ENCODE data around the gene CDRT4.

GRCh38 chr17:15503731-15504130 is 36.3 kb upstream of the CDRT4 start:
- TF ChIP-seq POU2F2 (IDR thresholded peaks at IDR 0.05; ENCODE audit: low read depth, low read length) (no peak), POLR2A (IDR thresholded peaks at IDR 0.05; ENCODE audit: low read depth, low read length) (no peak), POLR2AphosphoS5 (IDR thresholded peaks at IDR 0.05; ENCODE audit: low read depth, low read length) (no peak), TAF1 (IDR thresholded peaks at IDR 0.05; ENCODE audit: low read depth, low read length) (no peak), SPI1 (IDR thresholded peaks at IDR 0.05; ENCODE audit: low read depth, low read length) (no peak), PAX5 (IDR thresholded peaks at IDR 0.05; ENCODE audit: insufficient read depth, low read length, severe bottlenecking) (no peak)

Measured in GM12891 (cell line).